VCaP (cell line): ENCODE data around the gene CST2.
"Not testable (repeated sequence)": the region's sequence is repeated elsewhere in the genome, so short reads cannot be mapped to it uniquely, and the experiment has no call there.

ENCODE experiments used
- H3K27ac ChIP-seq: fragments of 450-650 bp; 2 replicates; pipeline ENCODE4 v1.5.1; 2017
- CTCF ChIP-seq: fragments of 450-650 bp; conservative IDR thresholded peaks from 2 replicates; pipeline ENCODE4 v1.5.1; 2017; ENCODE audit warnings: mild to moderate bottlenecking, moderate library complexity

Gene CST2

GRCh38 chr20:23868321-23868720 lies 41.8 kb upstream of the CST2 start:
- no peak overlapping the region for H3K27ac ChIP-seq
- TF ChIP-seq CTCF, result no peak

GRCh38 chr20:23867152-23867776 lies 40.7 kb upstream of the CST2 start:
- no peak for TF ChIP-seq CTCF
- no peak overlapping the region for H3K27ac ChIP-seq

GRCh38 chr20:23860771-23861170 lies 34.2 kb upstream of the CST2 start:
- H3K27ac ChIP-seq, result not testable (repeated sequence)

GRCh38 chr20:23857962-23858595 lies 31.6 kb upstream of the CST2 start:
- H3K27ac ChIP-seq, result no peak overlapping the region
- no peak for TF ChIP-seq CTCF

- no peak for TF ChIP-seq CTCF
- H3K27ac ChIP-seq, result no peak overlapping the region
Measured at GRCh38 chr20:23856736-23857135, 30.2 kb upstream of the CST2 start.

GRCh38 chr20:23856226-23856625 lies 29.7 kb upstream of the CST2 start:
- TF ChIP-seq CTCF, result no peak
- no peak overlapping the region for H3K27ac ChIP-seq

- TF ChIP-seq CTCF, result no peak
- no peak overlapping the region for H3K27ac ChIP-seq
Measured at GRCh38 chr20:23841693-23842092, 15.2 kb upstream of the CST2 start.

- TF ChIP-seq CTCF, result no peak
- H3K27ac ChIP-seq, result peak overlapping the region; percentile 86; the same call in 1 of the 2 replicates
Measured at GRCh38 chr20:23835716-23836115, 9.2 kb upstream of the CST2 start.
